Measurements from ENCODE around the gene DLGAP5.
A peak's percentile ranks its signal among the peaks of the same experiment; 100 is the strongest.

Gene DLGAP5

DNA sequence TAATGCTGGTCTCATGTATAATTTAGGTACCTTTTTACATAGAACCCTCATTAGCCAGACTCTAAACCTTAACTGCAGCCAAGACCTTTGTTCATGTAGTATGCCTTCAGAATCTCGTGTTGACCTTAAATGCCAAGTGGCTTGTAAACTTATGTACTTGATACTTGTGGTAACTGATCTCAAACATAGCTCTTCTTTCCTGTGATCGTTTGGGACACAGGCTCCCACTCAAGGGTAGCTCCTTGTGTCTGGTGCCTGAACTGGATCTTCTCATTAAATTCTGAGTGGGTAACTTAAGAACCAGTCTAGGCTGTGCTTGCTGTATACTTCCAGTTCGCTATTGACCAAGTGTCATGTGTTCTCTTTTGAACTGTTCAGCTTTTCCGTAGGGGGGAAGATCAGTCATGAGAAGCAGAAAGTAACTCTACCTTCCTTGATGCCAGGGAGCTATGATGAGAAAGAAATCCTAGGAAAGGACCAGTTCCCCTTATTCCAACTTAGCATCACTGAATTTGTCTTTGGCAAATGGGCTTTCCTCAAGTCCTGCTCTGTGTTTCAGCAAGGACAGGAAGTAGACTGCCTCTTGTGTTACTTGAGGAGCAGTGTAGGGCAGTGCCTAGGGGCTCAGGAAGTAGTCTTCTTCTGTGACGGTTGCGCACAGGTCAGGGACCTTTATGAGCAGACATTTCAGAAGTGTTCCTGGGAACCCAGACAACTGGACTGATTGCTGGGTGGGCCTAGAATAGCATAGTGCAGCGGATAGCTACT lies 59.8 kb downstream of the DLGAP5 start:
- TF ChIP-seq, protein P1, sequence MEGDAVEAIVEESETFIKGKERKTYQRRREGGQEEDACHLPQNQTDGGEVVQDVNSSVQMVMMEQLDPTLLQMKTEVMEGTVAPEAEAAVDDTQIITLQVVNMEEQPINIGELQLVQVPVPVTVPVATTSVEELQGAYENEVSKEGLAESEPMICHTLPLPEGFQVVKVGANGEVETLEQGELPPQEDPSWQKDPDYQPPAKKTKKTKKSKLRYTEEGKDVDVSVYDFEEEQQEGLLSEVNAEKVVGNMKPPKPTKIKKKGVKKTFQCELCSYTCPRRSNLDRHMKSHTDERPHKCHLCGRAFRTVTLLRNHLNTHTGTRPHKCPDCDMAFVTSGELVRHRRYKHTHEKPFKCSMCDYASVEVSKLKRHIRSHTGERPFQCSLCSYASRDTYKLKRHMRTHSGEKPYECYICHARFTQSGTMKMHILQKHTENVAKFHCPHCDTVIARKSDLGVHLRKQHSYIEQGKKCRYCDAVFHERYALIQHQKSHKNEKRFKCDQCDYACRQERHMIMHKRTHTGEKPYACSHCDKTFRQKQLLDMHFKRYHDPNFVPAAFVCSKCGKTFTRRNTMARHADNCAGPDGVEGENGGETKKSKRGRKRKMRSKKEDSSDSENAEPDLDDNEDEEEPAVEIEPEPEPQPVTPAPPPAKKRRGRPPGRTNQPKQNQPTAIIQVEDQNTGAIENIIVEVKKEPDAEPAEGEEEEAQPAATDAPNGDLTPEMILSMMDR (IDR thresholded peaks at IDR 0.05; ENCODE audit: control insufficient read depth, extremely low read depth, insufficient read depth), result no peak
- H3K4me3 ChIP-seq (ENCODE audit: low read depth, low read length), result no peak overlapping the region
- no peak for DNase-seq (ENCODE audit: low read depth)

DNA sequence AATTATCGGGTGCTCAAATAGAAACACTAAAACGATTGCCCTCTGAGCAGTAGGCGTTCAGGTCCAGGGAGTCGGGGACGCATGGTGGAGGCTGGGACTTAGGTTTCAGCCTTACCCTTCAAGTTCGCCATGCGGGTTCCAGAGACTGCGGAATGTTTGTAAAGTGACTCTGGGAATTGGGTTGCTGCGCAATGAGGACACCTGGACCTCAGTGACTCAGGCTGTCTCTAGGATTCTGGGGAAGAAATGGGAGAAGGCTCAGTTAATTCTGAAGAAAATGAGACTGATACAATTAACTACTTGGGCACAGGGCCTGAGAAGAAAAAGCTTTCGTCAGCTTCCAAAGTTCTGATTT lies 61.2 kb downstream of the DLGAP5 start:
- H3K4me3 ChIP-seq (ENCODE audit: low read depth, low read length), result no peak overlapping the region
- DNase-seq (ENCODE audit: low read depth), result peak; percentile 34
- TF ChIP-seq, protein P1 (IDR thresholded peaks at IDR 0.05; ENCODE audit: control insufficient read depth, extremely low read depth, insufficient read depth), result no peak

DNA sequence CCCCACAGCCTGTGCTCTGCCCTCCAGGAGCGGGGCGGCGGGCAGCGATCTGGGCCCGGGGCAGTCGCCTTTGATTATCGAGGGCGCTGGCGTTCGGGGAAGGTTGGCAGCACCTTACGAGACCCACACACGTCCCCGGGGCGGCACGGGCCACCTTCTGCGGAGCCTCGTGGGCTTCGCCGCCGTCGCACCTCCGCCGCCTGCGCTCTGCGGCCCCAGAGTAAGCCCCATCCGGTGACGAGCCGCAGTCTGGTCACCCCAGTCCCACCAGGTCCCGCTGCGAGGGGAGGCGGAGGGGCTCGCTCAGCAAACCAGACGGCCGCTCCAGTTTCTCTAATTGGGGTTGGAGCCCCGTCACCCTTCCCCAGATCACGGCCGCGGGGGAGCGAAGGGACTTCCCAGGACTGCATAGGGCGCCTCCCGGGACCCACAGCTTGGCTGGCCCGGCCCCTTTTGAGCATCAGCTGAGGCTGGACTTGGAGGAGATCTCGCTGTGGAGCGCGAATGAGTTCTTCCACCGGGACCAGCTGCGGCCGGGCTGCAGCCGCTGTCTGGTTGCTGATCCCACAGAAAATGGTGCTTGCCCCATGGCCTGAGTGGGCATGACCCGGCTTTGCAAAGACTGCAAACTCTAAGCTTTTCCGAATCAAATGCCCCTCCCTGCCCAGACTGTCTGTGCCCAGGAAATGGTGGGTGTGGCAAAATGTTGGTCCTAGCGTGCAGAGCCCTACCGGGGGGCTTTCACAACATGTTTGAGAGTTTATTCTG lies 61.8 kb downstream of the DLGAP5 start:
- TF ChIP-seq, protein P1 (IDR thresholded peaks at IDR 0.05; ENCODE audit: control insufficient read depth, extremely low read depth, insufficient read depth), result no peak
- DNase-seq (ENCODE audit: low read depth), result no peak
- H3K4me3 ChIP-seq (ENCODE audit: low read depth, low read length), result no peak overlapping the region

DNA sequence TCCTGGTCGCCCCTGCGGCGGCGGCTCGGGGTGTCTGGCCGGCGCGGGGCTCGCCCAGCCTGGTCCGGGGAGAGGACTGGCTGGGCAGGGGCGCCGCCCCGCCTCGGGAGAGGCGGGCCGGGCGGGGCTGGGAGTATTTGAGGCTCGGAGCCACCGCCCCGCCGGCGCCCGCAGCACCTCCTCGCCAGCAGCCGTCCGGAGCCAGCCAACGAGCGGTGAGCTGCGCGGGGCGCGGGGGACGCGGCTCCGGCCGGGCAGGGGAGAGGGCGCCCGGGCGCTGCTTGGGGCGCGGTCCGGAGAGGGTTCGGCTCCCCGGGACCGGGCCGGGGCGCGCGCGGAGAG lies 62.3 kb downstream of the DLGAP5 start, which contains the start of gene LGALS3:
LGALS3 (plus strand) TSS at position 167 of the 342 bp plus-strand sequence. CDS start 8,122 bp downstream, outside the sequence.
- TF ChIP-seq, protein P1 (IDR thresholded peaks at IDR 0.05; ENCODE audit: control insufficient read depth, extremely low read depth, insufficient read depth), result no peak
- no peak within 1 kb of the TSS for H3K4me3 ChIP-seq (ENCODE audit: low read depth, low read length)
- DNase-seq (ENCODE audit: low read depth), result no peak

DNA sequence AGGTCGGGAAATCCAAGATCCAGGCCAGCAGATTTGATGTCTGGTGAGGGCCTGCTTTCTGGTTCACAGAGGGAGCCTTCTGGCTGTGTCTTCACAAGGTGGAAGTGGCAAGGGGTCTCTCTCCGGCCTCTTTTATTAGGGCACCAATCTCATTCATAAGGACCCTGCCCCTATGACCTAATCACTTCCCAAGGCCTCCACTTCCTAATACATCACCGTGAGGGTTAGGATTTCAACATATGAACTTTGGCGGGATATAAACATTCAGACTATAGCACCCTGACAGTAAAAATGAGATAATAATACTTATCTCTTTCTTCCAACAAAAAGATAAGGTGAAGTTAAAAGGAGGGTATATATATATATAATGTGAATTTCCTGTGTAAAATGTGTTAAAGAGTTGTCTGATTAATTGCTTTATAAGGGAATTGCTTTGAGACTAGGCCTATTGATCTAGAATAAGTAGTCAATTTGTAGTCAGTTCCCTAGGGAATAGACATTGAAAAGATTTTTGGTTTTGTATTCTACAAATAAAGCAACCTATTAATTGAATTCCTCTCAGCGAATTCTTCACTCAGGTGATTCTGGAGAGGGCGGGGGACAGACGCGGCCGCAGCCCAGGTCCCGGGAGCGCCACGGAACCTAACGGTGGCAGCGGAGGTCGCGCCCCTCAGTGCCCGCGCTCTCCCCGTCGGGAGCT lies 62.8 kb downstream of the DLGAP5 start:
- TF ChIP-seq, protein P1 (IDR thresholded peaks at IDR 0.05; ENCODE audit: control insufficient read depth, extremely low read depth, insufficient read depth), result no peak
- H3K4me3 ChIP-seq (ENCODE audit: low read depth, low read length), result no peak overlapping the region
- no peak for DNase-seq (ENCODE audit: low read depth)

DNA sequence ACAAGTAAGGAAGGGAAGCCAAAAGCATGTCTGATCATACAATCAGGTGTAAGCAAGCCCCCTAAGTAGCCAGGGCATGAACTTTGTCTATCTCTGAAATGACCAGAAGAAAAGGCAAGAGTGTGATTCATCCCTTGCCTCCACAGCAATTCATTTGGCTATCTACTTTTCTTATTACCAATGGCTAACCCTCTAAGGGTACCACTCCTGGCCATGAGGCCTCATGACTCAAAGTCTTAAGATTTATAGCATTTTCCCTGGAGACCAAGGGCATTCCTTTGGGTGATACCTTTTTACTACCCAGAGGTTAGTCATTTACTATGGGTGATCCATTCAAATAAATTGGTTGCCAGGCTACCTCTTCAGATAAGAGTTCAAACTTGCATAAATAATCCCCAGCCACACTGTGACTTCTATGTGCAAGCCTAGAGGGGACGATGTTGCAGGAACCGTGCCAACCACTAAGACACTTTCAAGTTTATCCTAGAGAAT lies 63.9 kb downstream of the DLGAP5 start:
- TF ChIP-seq, protein P1 (IDR thresholded peaks at IDR 0.05; ENCODE audit: control insufficient read depth, extremely low read depth, insufficient read depth), result no peak
- no peak overlapping the region for H3K4me3 ChIP-seq (ENCODE audit: low read depth, low read length)
- DNase-seq (ENCODE audit: low read depth), result no peak
